HepG2 (cell line): ENCODE results near the gene FUT3. TPM values are rescaled to one million over a fixed set of nuclear protein-coding genes. Genes with fewer than 3 reads are reported as not detected.
A peak's percentile ranks its signal among the peaks of the same experiment; 100 is the strongest.

Experiments used
- AGO2 ChIP-seq: fragments of 200-400 bp; formaldehyde crosslinking; optimal IDR thresholded peaks from 2 replicates; pipeline ENCODE3; 2017; ENCODE audit warnings: mild to moderate bottlenecking, low read depth, low read length, moderate library complexity
- ARID3A ChIP-seq: IDR thresholded peaks from 2 replicates; pipeline ENCODE4 v1.6.1; 2012; ENCODE audit warnings: low read depth, low read length, improper control_type of control experiment
- BRD4 ChIP-seq: sonication (generic); formaldehyde crosslinking; IDR thresholded peaks from 2 replicates; pipeline ENCODE4 v1.4.0; 2020; ENCODE audit warnings: missing genetic modification reagents
- E2F5 ChIP-seq: sonication (generic); formaldehyde crosslinking; conservative IDR thresholded peaks from 2 replicates; pipeline ENCODE4 v1.4.0; 2020; ENCODE audit warnings: missing genetic modification reagents
- ELF4 ChIP-seq: sonication (generic); formaldehyde crosslinking; IDR thresholded peaks from 2 replicates; pipeline ENCODE4 v1.5.0; 2020; ENCODE audit warnings: missing genetic modification reagents, mild to moderate bottlenecking, moderate library complexity, borderline replicate concordance
- ETS1 ChIP-seq: sonication (generic); formaldehyde crosslinking; IDR thresholded peaks from 2 replicates; pipeline ENCODE4 v1.4.0; 2020; ENCODE audit warnings: missing genetic modification reagents
- FOXJ3 ChIP-seq: sonication (generic); formaldehyde crosslinking; IDR thresholded peaks from 2 replicates; pipeline ENCODE4 v1.4.0; 2020; ENCODE audit warnings: missing genetic modification reagents, mild to moderate bottlenecking, borderline replicate concordance
- GLI4 ChIP-seq: sonication (generic); formaldehyde crosslinking; IDR thresholded peaks from 2 replicates; pipeline ENCODE4 v1.5.1; 2020; ENCODE audit warnings: missing genetic modification reagents, mild to moderate bottlenecking, moderate library complexity, borderline replicate concordance
- KDM5A ChIP-seq: fragments of 200-600 bp; sonication (generic); IDR thresholded peaks from 2 replicates; pipeline ENCODE4 v1.7.0; 2018; ENCODE audit warnings: antibody characterized with exemption, mild to moderate bottlenecking, low read length, borderline replicate concordance
- PITX1 ChIP-seq: sonication (generic); formaldehyde crosslinking; IDR thresholded peaks from 2 replicates; pipeline ENCODE4 v1.5.1; 2020; ENCODE audit warnings: mild to moderate bottlenecking, missing genetic modification reagents
- POLR2AphosphoS2 ChIP-seq: IDR thresholded peaks from 2 replicates; pipeline ENCODE4 v1.6.1; 2011; ENCODE audit warnings: low read depth, low read length, improper control_type of control experiment
- SCMH1 ChIP-seq: sonication (generic); formaldehyde crosslinking; IDR thresholded peaks from 2 replicates; pipeline ENCODE4 v1.9.0; 2021; ENCODE audit warnings: missing genetic modification reagents, mild to moderate bottlenecking, borderline replicate concordance
- SOX6 ChIP-seq, 2 experiments: fragments of 450-650 bp in 1 of 2; sonication (generic) in 1 of 2; formaldehyde crosslinking in 1 of 2; IDR thresholded peaks; 2 replicates each; pipeline versions ENCODE4 v1.4.0 to v1.6.1; 2017 to 2020; ENCODE audit warnings: antibody characterized with exemption in 1 of 2, mild to moderate bottlenecking in 1 of 2, missing genetic modification reagents in 1 of 2
- TMF1 ChIP-seq: sonication (generic); formaldehyde crosslinking; IDR thresholded peaks from 2 replicates; pipeline ENCODE4 v1.8.1; 2022; ENCODE audit warnings: low read depth, missing genetic modification reagents
- U2AF1 ChIP-seq: fragments of 200-400 bp; formaldehyde crosslinking; optimal IDR thresholded peaks from 2 replicates; pipeline ENCODE3; 2017; ENCODE audit warnings: mild to moderate bottlenecking, low read depth, low read length
- ZBTB38 ChIP-seq: sonication (generic); formaldehyde crosslinking; IDR thresholded peaks from 2 replicates; pipeline ENCODE4 v1.5.1; 2020; ENCODE audit warnings: mild to moderate bottlenecking, missing genetic modification reagents
- ZC3H4 ChIP-seq: sonication (generic); formaldehyde crosslinking; IDR thresholded peaks from 2 replicates; pipeline ENCODE4 v1.4.0; 2020; ENCODE audit warnings: missing genetic modification reagents, borderline replicate concordance
- ZFP90 ChIP-seq: sonication (generic); formaldehyde crosslinking; IDR thresholded peaks from 2 replicates; pipeline ENCODE4 v1.8.0; 2022; ENCODE audit warnings: missing genetic modification reagents, mild to moderate bottlenecking, inconsistent platforms, borderline replicate concordance
- ZMYM2 ChIP-seq: sonication (generic); formaldehyde crosslinking; IDR thresholded peaks from 2 replicates; pipeline ENCODE4 v1.8.0; 2022; ENCODE audit warnings: mild to moderate bottlenecking, missing genetic modification reagents
- ZNF468 ChIP-seq: sonication (generic); formaldehyde crosslinking; IDR thresholded peaks from 2 replicates; pipeline ENCODE4 v1.8.0; 2022; ENCODE audit warnings: mild to moderate bottlenecking, moderate library complexity, missing genetic modification reagents
- ZNF564 ChIP-seq: sonication (generic); formaldehyde crosslinking; IDR thresholded peaks from 2 replicates; pipeline ENCODE4 v1.8.1; 2023; ENCODE audit warnings: mild to moderate bottlenecking, missing genetic modification reagents
- ZNF678 ChIP-seq: sonication (generic); formaldehyde crosslinking; IDR thresholded peaks from 2 replicates; pipeline ENCODE4 v1.4.0; 2020; ENCODE audit warnings: mild to moderate bottlenecking, missing genetic modification reagents
- ZNF790 ChIP-seq: sonication (generic); formaldehyde crosslinking; IDR thresholded peaks from 2 replicates; pipeline ENCODE4 v1.8.0; 2022; ENCODE audit warnings: missing genetic modification reagents, mild to moderate bottlenecking, borderline replicate concordance
- polyA plus RNA-seq, 8 experiments: library from polyadenylated mRNA; depleted of rRNA in 3 of 8; stranded (reverse) in 7 of 8; unstranded in 1 of 8; fragments of >200 nt; fragmentation: Illumina TruSeq in 4 of 8; extraction: Trizol in 4 of 8; gene quantifications; 2 replicates each; pipeline versions ENCODE4 v1.2.1 to v1.2.3, GENCODE V29; 2011 to 2016; ENCODE audit warnings: low read depth in 4 of 8, missing spikeins in 1 of 8, mixed read lengths in 1 of 8; ENCODE audit not compliant: insufficient read depth in 1 of 8
- total RNA-seq, 5 experiments: library from RNA; depleted of rRNA; stranded (reverse); fragments of >200 nt; fragmentation: Illumina TruSeq; extraction: Trizol; gene quantifications; 2 replicates each; pipeline ENCODE4 v1.2.3, GENCODE V29; 2016; ENCODE audit warnings: low read depth in 1 of 5
- TF ChIP-seq, protein P1 (sequence below): sonication (generic); formaldehyde crosslinking; IDR thresholded peaks from 2 replicates; pipeline ENCODE4 v1.5.0; 2020; ENCODE audit warnings: mild to moderate bottlenecking, missing genetic modification reagents

FUT3 gene
- total and polyA plus RNA-seq, 2 of the 13 experiments (the other 11 are each of a cell fraction or from before 2014, with no cell fraction given): 0.53 to 1.1 TPM

DNA sequence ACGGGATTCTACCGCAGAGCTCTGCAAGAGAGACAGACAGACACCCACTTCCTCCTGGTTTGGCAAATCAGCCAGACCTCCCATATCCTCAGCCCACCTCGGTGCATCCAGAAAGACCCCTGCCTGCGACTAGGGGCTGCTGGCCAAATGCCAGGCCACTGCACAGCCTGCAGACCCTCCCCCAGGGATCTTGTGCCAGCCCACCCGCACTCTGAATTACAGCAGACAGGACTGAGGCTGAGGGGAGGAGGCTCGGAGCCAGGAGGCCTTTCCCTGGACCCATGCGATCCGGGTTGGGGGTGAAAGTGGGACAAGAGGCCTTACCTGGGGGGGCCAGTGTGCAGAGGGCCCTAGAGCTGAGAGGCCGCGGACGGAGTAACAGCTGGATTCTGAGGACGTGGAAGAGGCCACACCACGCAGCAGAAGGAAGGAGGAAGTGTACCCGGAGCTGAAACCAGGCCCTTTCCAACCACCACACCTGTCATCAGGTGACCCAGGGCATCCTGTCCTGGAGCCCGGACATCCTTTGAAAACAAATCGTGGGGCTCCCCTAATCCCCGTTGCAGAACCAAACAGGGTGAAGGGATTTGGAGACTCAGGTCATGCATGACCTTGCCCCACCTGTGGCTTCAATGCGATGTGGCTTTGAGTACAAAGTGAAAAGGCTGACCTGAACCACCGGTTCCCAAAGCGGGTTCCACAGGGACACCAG lies 12.7 kb downstream of the FUT3 start (continued):
- TF ChIP-seq SOX6 (IDR thresholded peaks at IDR 0.05): no peak
- TF ChIP-seq SOX6 (CRISPR knock-in tag; IDR thresholded peaks at IDR 0.05): no peak
- no peak for TF ChIP-seq E2F5
- no peak for TF ChIP-seq ARID3A
- no peak for TF ChIP-seq GLI4 (CRISPR knock-in tag)
- TF ChIP-seq ZNF678: no peak
- TF ChIP-seq ZNF790 (CRISPR knock-in tag): no peak
- no peak for TF ChIP-seq ZNF468 (CRISPR knock-in tag)
- peak; percentile 18; the same call in 1 of the 2 replicates for TF ChIP-seq ZBTB38 (CRISPR knock-in tag)
- TF ChIP-seq ZMYM2 (CRISPR knock-in tag): peak; percentile 30; the same call in 1 of the 2 replicates
- TF ChIP-seq SCMH1 (CRISPR knock-in tag): no peak
- no peak; the same call in 1 of the 2 replicates for TF ChIP-seq PITX1 (CRISPR knock-in tag)
- TF ChIP-seq BRD4 (CRISPR knock-in tag): peak; percentile 79; the same call in 1 of the 2 replicates
- TF ChIP-seq KDM5A: no peak
- TF ChIP-seq ETS1: no peak
- 0 out of 2 replicates have a peak, but pooled peaks have one; percentile 23 for TF ChIP-seq TMF1 (CRISPR knock-in tag)
- TF ChIP-seq U2AF1: no peak
- TF ChIP-seq ZC3H4: no peak
- TF ChIP-seq FOXJ3 (CRISPR knock-in tag): no peak
- peak; percentile 36 for TF ChIP-seq AGO2
- TF ChIP-seq ZFP90: no peak
- TF ChIP-seq ZNF564 (CRISPR knock-in tag): 0 out of 2 replicates have a peak, but pooled peaks have one; percentile 9
- no peak for TF ChIP-seq ELF4
- no peak for TF ChIP-seq POLR2AphosphoS2
- TF ChIP-seq, protein P1, sequence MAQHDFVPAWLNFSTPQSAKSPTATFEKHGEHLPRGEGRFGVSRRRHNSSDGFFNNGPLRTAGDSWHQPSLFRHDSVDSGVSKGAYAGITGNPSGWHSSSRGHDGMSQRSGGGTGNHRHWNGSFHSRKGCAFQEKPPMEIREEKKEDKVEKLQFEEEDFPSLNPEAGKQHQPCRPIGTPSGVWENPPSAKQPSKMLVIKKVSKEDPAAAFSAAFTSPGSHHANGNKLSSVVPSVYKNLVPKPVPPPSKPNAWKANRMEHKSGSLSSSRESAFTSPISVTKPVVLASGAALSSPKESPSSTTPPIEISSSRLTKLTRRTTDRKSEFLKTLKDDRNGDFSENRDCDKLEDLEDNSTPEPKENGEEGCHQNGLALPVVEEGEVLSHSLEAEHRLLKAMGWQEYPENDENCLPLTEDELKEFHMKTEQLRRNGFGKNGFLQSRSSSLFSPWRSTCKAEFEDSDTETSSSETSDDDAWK: no peak
